GM19455 (cell line): ENCODE data around the gene ATOX1.

Experiments used
- ATAC-seq: cut with Tn5 transposase; IDR thresholded peaks from one replicate; pipeline ENCODE4 v1.9.1; 2021; ENCODE audit not compliant: unreplicated experiment

ATOX1 gene

DNA sequence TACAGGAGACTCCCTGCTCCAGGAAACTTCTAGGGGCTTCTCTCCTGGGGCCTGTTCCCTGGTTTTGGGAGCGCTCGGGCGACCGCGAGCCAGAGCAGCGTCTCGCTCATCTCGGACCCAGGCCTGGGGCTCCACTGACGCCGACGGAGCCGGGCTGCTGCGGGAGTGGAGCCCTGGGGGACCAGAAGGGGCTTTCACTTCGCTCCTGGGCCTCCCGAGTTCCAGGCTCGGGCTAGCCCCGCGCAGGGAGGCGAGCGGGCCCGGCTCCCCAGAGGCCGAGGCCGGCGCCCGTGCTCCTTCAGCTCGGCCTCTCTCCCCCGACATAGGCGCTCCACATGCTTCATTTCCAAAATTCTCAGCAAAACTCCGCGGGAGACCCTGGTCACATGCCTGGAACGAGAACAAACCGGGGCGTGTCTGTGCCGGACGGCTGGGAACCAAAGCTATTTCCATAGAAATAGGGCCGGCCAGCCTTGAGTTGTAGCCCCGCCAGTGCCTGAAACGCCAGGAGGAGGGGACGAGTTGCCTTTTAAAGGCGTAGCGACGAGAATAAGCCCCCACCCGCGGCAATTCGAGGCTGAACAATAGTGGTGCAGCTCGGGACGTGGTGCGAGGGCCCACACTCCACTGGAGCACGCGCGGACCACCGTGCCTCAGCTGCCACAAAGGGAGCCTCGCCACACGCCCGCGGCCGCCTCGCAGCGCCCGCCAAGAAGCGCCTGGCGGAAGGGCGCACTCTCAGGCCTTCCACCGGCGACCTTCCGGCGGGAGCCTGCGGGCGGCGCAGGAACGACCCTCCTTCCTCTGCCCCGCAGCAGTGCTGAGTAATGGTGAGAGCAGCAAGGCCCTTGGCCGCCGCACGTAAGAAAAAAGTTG is 12.2 kb upstream of the ATOX1 start:
- ATAC-seq = peak; percentile 32

GRCh38 chr5:151766975-151767374 is 8.5 kb upstream of the ATOX1 start:
- no peak for ATAC-seq

DNA sequence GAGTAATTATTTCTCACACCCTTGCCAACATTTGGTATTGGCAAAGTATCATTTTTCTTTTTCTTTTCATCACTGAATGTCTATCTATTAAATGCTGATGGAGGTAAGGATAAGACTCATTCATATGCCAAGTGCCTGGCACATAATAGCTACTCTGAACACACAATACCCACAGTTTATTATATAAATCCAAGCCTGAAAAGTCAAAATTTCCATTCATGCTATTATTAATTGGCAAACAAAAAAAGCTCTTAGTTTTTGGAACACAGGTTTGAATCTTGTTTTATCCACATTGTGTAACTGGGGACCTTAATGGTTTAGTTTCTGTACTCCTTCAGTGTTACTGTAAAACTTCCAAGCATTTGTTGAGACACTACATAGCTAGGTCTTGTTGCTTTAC is 6.4 kb upstream of the ATOX1 start:
- ATAC-seq = no peak

DNA sequence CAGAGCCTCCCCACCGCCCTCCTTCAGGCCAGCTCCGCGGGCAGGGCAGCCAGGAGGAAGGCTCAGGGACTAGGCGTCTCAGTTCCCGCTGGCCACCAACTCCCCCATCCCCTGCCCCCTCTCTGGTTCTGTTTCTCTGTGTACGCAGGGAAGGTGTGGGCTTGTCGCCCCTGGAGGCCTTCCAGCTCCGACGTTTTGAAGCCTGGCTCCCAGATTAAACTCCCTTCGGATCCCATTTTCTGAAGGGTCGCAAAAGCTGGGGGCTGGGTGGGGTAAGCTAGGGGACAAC is 346 bp downstream of the ATOX1 start:
- ATAC-seq = peak; percentile 23

DNA sequence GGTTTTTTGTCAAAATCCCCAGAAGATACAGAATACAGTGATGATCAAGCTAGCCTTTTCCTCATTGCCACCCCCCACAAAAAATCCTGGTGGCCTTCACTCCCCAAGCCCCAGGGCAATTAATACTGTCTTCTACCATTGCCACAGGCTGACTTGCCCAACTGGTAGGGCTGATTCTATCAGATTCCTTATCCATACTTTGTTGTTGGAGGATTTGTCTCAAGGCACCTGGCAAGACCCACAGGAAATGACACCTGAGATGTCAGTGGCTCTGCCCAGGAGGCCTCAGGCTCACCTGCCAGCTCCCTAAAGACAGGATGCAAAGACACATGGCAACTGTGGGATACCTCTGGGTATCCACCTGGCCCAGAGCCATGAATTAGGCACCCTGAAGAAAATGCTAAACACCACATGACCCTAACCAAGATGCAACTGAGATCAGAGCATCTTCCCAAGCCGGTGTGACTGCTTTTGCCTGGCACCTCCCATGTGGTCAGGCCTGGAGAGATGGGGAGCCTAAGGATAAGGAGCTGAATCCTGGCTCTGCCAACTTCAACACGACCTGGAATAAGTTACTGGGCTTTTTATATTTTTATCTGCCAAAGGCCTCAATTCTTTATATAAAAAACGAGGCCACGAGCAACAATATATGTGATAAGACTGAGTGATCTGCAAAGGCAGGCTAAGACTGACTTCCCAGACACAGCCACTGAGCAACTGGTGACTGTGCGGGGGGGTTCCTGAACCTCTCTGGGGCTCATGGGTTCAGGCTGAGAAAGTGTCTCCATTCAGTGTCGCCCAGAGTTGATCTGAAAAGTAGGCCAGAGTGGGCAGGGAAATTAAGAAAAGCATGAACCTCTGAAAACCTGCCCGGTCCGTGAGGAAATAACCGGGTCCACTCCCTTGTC is 944 bp downstream of the ATOX1 start:
- peak; percentile 21 for ATAC-seq

DNA sequence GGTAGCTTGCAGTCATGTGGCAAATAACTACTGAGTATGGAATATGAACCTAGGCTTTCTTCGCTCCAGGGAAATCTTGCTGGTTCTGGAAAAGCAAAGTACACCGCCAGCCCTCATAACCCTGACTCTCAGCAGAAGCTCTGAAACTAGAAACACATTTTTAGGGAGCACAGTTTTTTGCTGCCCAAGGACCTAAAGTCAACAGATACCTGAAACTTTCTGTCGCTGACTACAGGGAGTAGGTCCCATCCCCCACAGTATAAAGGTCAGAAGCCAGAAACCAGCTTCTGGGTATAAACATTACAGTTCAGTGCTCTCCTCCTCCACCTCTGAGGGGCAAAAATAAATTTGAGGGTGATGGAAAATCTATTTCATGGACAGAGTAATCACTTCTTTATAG is 3.0 kb downstream of the ATOX1 start:
- ATAC-seq = no peak

GRCh38 chr5:151751593-151751992 is 6.8 kb downstream of the ATOX1 start:
- ATAC-seq = no peak

- no peak for ATAC-seq
These were observed 7.3 kb downstream of the ATOX1 start for GRCh38 chr5:151751091-151751490.

DNA sequence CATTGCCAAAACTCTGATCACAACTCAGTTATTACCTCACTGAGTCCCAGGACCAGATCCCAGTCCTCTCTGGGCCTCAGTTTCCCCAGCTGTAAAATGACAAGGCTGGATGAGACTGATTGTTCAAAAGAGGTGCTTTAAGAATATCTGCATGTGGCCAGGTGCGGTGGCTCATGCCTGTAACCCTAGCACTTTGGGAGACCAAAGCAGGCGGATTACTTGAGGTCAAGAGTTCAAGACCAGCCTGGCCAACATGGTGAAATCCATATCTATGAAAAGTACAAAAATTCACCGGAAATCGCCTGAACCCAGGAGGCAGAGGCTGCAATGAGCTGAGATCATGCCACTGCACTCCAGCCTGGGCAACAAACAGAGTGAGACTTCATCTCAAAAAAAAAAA is 8.3 kb downstream of the ATOX1 start:
- ATAC-seq = no peak

DNA sequence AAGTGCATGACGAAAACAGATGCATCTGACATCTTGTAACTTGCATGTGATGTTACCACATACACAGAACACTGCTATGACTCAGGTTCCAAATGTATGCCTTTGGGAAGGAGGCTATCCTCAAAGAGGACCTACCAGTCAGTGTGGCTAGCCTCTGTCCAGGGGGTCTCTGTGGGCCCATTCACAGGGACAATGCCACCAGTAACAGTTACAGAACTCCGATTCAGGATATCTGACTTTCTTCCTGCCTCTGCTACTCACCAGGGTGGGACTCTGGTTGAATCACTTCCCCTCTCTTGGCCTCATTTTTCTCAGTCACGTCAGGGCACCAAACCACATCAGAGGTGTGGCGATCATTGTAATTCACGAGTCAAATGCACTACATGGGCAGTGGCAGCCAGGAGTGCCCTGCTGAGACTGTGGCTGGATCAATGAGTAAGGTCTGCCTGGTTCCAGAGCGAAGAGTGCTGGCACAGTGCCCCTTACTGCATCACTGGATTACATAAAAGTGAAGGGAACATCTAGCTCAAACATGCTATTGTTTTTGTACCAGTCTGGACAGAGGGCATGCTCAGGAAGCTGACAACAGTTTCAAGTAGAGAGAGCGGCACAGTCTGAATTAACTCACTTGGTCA is 13.2 kb downstream of the ATOX1 start:
- ATAC-seq = peak; percentile 45

DNA sequence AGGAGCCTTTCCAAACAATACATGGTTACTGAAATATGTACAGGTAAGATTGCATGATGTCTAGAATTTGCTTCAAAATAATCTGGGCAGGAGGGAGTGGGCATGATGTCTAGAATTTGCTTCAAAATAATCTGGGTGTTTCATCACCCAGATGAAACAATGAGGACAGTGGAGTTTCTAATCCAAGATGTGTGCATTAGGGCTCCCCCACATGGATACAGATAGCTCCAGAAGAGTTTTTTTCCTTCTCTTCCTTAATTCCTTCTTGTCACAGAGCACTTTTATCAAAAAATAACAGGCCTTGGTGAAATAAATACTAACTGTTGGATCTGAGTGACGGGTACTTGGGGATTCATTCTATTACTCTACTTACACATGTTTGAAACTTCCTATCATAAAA is 14.9 kb downstream of the ATOX1 start:
- ATAC-seq = no peak

GRCh38 chr5:151742870-151743294 is 15.5 kb downstream of the ATOX1 start:
- no peak for ATAC-seq

DNA sequence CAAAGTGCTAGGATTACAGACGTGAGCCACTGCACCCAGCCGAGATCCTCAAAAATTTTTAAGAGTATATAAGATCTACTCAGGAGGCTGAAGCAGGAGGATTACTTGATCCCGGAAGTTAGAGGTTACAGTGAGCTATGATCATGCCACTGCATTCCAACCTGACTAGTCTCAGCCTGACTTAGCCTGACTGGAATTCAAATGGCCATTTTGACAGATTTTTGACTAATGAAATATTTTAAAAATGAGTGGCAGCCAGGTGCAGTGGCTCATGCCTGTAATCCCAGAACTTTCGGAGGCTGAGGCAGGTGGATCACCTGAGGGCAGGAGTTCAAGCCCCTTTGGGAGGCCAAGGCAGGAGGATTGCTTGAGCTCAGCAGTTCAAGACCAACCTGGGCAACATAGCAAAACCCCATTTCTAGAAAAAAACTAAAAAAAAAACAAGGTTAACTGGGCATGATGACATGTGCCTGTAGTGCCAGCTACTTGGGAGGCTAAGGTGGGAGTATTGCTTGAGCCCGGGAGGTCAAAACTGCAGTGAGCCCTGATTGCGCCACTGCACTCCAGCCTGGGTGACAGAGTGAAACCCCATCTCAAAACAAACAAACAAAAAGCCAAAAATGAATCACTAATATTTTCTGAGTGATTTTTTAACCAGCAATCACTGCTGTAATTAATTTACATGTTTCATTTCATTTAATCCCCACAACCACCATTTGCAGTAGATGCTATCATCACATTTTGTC is 16.6 kb downstream of the ATOX1 start:
- ATAC-seq = no peak

DNA sequence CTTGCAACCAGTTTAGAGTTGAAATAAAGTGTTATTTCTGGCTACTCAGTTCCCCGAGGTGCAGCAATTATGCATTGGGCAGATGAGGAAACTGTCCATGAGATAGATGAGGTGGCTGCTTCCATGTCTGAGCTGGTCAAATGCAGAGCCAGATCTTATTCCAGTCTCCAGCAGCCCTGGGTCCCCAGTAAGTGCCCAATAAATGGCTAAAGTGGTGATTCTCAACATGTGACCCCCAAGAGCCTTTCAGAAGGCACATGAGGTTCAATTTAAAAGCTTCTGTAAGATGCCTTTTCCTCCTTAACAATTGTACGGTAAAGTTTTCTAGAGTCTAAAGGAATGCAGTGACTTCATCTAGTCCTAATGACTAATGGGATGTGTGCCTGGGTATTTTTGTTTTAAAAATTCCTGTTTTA is 17.5 kb downstream of the ATOX1 start:
- peak; percentile 17 for ATAC-seq

DNA sequence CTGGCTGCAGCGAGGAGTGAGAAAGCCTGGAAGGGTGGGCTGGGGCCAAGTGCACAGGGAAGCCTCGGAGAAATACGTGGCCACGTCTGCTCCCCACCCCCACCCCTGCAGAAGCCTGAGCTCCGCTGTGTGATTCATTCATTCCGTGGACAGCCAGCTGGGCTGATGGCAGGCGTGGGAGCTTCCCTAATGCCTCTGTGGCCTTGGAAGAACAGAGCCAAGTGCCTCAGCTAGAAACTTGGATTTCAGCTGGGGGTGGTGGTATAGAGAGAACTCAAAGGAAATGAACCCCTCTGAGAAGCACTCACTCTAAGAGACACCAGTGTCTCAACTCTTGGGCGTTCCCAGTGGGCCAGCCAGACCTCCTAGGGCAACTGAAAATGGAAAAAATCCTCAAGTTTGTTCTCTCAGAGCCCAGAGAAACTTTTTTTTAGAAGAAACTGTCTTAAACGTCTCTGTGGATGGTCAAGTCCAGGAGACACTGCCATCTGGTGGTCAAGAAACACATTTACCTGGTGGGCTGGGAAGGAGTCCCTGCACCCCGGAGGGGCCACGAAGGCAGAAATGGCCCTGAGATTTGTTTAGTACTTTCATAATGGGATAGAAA is 18.0 kb downstream of the ATOX1 start:
- ATAC-seq = peak; percentile 77

GRCh38 chr5:151739939-151740335 is 18.5 kb downstream of the ATOX1 start:
- no peak for ATAC-seq

- ATAC-seq = no peak
These were observed 19.0 kb downstream of the ATOX1 start for GRCh38 chr5:151739395-151739794.

- ATAC-seq = no peak
These were observed 20.1 kb downstream of the ATOX1 start for GRCh38 chr5:151738125-151738848.

DNA sequence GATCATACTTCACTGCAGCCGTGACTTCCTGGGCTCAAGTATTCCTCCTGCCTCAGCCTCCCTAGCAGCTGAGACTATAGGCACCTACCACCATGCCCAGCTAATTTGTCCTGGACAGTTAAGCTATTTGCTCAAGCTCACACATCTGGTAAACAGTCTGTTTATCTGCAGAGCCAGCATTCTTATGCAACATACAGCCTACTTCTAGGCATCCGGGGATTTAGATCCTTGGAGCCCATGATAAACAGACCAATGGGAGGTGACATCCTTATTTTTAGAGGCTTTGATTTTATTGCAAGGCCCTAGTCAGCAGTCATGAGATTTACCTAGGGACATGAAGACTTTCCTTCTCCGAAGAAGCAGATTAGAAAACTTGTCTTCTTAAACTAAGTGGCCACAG is 21.0 kb downstream of the ATOX1 start:
- ATAC-seq = no peak

DNA sequence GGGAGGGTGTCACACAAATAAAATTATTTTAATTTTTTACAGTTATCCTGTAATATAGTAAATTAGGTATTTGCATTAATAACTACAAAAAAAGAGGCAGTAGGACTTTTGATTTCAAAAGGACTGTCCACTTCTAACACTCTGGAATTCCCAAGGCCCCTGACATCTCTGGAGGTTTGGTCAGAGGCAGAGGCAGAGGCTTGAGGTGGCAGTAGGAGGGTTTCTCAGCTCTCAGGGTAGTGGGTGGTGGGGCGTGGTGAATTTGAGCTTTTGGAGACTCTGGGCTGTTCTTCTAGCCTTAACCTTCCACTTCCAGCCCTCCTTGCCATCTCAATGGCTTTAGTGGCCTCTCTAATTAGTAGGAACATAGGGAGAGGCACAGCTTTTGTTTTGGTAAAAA is 22.8 kb downstream of the ATOX1 start:
- no peak for ATAC-seq
